ENCODE data around the gene PTRH2.

The PTRH2 gene

DNA sequence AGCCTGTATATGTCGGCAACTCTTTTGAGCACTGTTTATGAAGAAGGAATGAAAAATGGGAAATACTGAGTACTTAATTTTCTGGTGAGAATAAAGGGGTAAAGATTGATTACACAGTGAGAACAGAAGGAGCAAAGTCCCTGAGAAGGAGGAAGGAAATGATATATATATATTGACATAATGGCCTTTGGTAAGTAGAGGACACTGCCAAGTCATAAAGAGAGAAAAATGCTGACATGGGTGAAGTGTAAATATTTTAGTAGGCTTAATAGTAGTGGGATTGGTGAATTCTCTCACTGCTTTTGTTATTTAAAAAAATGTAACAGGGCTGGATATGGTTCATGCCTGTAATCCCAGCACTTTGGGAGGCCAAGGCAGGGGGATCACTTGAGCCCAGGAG lies 16.4 kb upstream of the PTRH2 start:
- no peak for DNase-seq
- Histone ChIP-seq H3K36me3 (replicated peaks; ENCODE audit: insufficient read depth, low read length) (no peaks in the 10 kb centered on the region), H3K4me2 (ENCODE audit: low read depth, low read length) (no peak overlapping the region), H3K79me2 (ENCODE audit: low read length) (peaks cover 64% of the 10 kb centered on the region), H3K27me3 (replicated peaks; ENCODE audit: insufficient read depth, low read length) (no peaks in the 10 kb centered on the region), H3K4me1 (ENCODE audit: low read length) (no peaks in the 10 kb centered on the region), H3K9ac (ENCODE audit: low read length) (no peak overlapping the region), H4K20me1 (ENCODE audit: insufficient read depth, low read length) (peaks cover 5% of the 10 kb centered on the region; the same call in 1 of the 2 replicates), H2AFZ (ENCODE audit: low read length) (no peak overlapping the region), H3K27ac (ENCODE audit: low read length) (no peak overlapping the region), H3K9me2 (replicated peaks; ENCODE audit: insufficient read depth, low read length) (no peaks in the 10 kb centered on the region), H3K9me3 (replicated peaks; ENCODE audit: insufficient read depth, low read length) (no peaks in the 10 kb centered on the region), H3F3A (ENCODE audit: insufficient read depth, low read length) (no peaks in the 10 kb centered on the region), H3K4me3 (ENCODE audit: low read length) (no peak overlapping the region)
- TF ChIP-seq CTCF (IDR thresholded peaks at IDR 0.05; ENCODE audit: low read length) = no peak
- no peak for TF ChIP-seq EZH2phosphoT487 (IDR thresholded peaks at IDR 0.05; ENCODE audit: low read length)
- TF ChIP-seq EZH2 (optimal IDR thresholded peaks at IDR 0.05; ENCODE audit: low read depth, low read length) = no peak

DNA sequence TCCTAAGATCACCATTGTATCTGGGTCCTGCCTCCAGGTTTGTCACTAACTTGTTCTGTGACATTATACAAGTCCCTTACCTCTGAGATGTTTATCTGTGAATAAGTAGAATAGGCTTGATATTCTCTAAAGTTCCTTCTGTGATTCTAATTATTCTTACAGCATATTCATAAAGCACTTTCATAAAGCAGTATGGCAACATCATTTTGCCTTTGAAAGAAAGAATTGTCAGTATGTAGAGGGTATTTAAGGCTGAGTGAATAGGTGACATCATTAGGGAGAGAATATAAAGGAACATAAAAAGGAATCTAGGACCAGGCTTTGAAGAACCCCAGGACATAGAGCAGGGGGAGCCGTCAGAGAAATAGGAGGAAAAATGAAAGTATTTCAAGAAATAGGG lies 15.8 kb upstream of the PTRH2 start:
- no peak overlapping the region for H3K4me3 ChIP-seq (ENCODE audit: low read length)
- no peak for DNase-seq
- peaks cover 5% of the 10 kb centered on the region; the same call in 1 of the 2 replicates for H4K20me1 ChIP-seq (ENCODE audit: insufficient read depth, low read length)
- no peak overlapping the region for H3K27ac ChIP-seq (ENCODE audit: low read length)
- no peaks in the 10 kb centered on the region for H3K9me2 ChIP-seq (replicated peaks; ENCODE audit: insufficient read depth, low read length)
- H3K9me3 ChIP-seq (replicated peaks; ENCODE audit: insufficient read depth, low read length) = no peaks in the 10 kb centered on the region
- no peak for TF ChIP-seq EZH2phosphoT487 (IDR thresholded peaks at IDR 0.05; ENCODE audit: low read length)
- TF ChIP-seq EZH2 (optimal IDR thresholded peaks at IDR 0.05; ENCODE audit: low read depth, low read length) = no peak
- H3K36me3 ChIP-seq (replicated peaks; ENCODE audit: insufficient read depth, low read length) = no peaks in the 10 kb centered on the region
- H3K4me1 ChIP-seq (ENCODE audit: low read length) = no peaks in the 10 kb centered on the region
- H3K4me2 ChIP-seq (ENCODE audit: low read depth, low read length) = no peak overlapping the region
- H3K27me3 ChIP-seq (replicated peaks; ENCODE audit: insufficient read depth, low read length) = no peaks in the 10 kb centered on the region
- H3F3A ChIP-seq (ENCODE audit: insufficient read depth, low read length) = no peaks in the 10 kb centered on the region
- H3K79me2 ChIP-seq (ENCODE audit: low read length) = peaks cover 64% of the 10 kb centered on the region
- H3K9ac ChIP-seq (ENCODE audit: low read length) = no peak overlapping the region
- no peak overlapping the region for H2AFZ ChIP-seq (ENCODE audit: low read length)

GRCh38 chr17:59722623-59723022 lies 15.4 kb upstream of the PTRH2 start:
- no peak for DNase-seq
- Histone ChIP-seq H4K20me1 (ENCODE audit: insufficient read depth, low read length) (peaks cover 5% of the 10 kb centered on the region; the same call in 1 of the 2 replicates), H3K9me3 (replicated peaks; ENCODE audit: insufficient read depth, low read length) (no peaks in the 10 kb centered on the region), H3F3A (ENCODE audit: insufficient read depth, low read length) (no peaks in the 10 kb centered on the region), H2AFZ (ENCODE audit: low read length) (no peak overlapping the region), H3K4me3 (ENCODE audit: low read length) (no peak overlapping the region), H3K36me3 (replicated peaks; ENCODE audit: insufficient read depth, low read length) (no peaks in the 10 kb centered on the region), H3K27ac (ENCODE audit: low read length) (no peak overlapping the region), H3K4me2 (ENCODE audit: low read depth, low read length) (no peak overlapping the region), H3K9ac (ENCODE audit: low read length) (no peak overlapping the region), H3K27me3 (replicated peaks; ENCODE audit: insufficient read depth, low read length) (no peaks in the 10 kb centered on the region), H3K4me1 (ENCODE audit: low read length) (no peaks in the 10 kb centered on the region), H3K79me2 (ENCODE audit: low read length) (peaks cover 62% of the 10 kb centered on the region), H3K9me2 (replicated peaks; ENCODE audit: insufficient read depth, low read length) (no peaks in the 10 kb centered on the region)
- no peak for TF ChIP-seq EZH2phosphoT487 (IDR thresholded peaks at IDR 0.05; ENCODE audit: low read length)
- TF ChIP-seq CTCF (IDR thresholded peaks at IDR 0.05; ENCODE audit: low read length) = no peak
- TF ChIP-seq EZH2 (optimal IDR thresholded peaks at IDR 0.05; ENCODE audit: low read depth, low read length) = no peak

GRCh38 chr17:59719526-59719925 lies 12.3 kb upstream of the PTRH2 start:
- Histone ChIP-seq H3K27me3 (replicated peaks; ENCODE audit: insufficient read depth, low read length) (no peaks in the 10 kb centered on the region), H3K9me3 (replicated peaks; ENCODE audit: insufficient read depth, low read length) (no peaks in the 10 kb centered on the region), H3K4me3 (ENCODE audit: low read length) (no peak overlapping the region), H3K9ac (ENCODE audit: low read length) (no peak overlapping the region), H3K9me2 (replicated peaks; ENCODE audit: insufficient read depth, low read length) (no peaks in the 10 kb centered on the region), H3K36me3 (replicated peaks; ENCODE audit: insufficient read depth, low read length) (no peaks in the 10 kb centered on the region), H3K79me2 (ENCODE audit: low read length) (peaks cover 84% of the 10 kb centered on the region), H4K20me1 (ENCODE audit: insufficient read depth, low read length) (peaks cover 5% of the 10 kb centered on the region; the same call in 1 of the 2 replicates), H3F3A (ENCODE audit: insufficient read depth, low read length) (no peaks in the 10 kb centered on the region), H3K4me2 (ENCODE audit: low read depth, low read length) (no peak overlapping the region), H2AFZ (ENCODE audit: low read length) (no peak overlapping the region), H3K27ac (ENCODE audit: low read length) (no peak overlapping the region), H3K4me1 (ENCODE audit: low read length) (no peaks in the 10 kb centered on the region)
- DNase-seq = no peak
- no peak for TF ChIP-seq EZH2 (optimal IDR thresholded peaks at IDR 0.05; ENCODE audit: low read depth, low read length)
- TF ChIP-seq CTCF (IDR thresholded peaks at IDR 0.05; ENCODE audit: low read length) = no peak
- TF ChIP-seq EZH2phosphoT487 (IDR thresholded peaks at IDR 0.05; ENCODE audit: low read length) = no peak
